ENCODE results near the gene THADA.

THADA gene

GRCh38 chr2:43458014-43458628 lies 137.7 kb downstream of the THADA start:
- no peaks in the 10 kb centered on the region for H3K4me1 ChIP-seq (ENCODE audit: control insufficient read depth, low read length)
- H4K20me1 ChIP-seq (ENCODE audit: control insufficient read depth, insufficient read depth, low read depth, low read length) = no peaks in the 10 kb centered on the region
- no peaks in the 10 kb centered on the region for H3K27me3 ChIP-seq (ENCODE audit: control insufficient read depth, low read length)
- no peaks in the 10 kb centered on the region for H3F3A ChIP-seq (ENCODE audit: control insufficient read depth, insufficient read depth)
- no peak overlapping the region for H3K4me3 ChIP-seq (ENCODE audit: low read length)
- H3K79me2 ChIP-seq (ENCODE audit: control insufficient read depth, low read length) = no peaks in the 10 kb centered on the region
- no peaks in the 10 kb centered on the region for H3K9me2 ChIP-seq (replicated peaks; ENCODE audit: control insufficient read depth, low read length)
- peaks cover 1% of the 10 kb centered on the region; the same call in 1 of the 2 replicates for H3K36me3 ChIP-seq (ENCODE audit: control insufficient read depth, low read length)
- no peaks in the 10 kb centered on the region for H3K9me3 ChIP-seq (ENCODE audit: control insufficient read depth, insufficient read depth, low read length)
- no peak overlapping the region for H3K4me2 ChIP-seq (ENCODE audit: low read length)
- no peak for TF ChIP-seq CTCF (IDR thresholded peaks at IDR 0.05; ENCODE audit: low read depth, low read length, poor library complexity, severe bottlenecking)
- TF ChIP-seq EZH2phosphoT487 (IDR thresholded peaks at IDR 0.05; ENCODE audit: borderline replicate concordance, low read length) = no peak
- no peak overlapping the region for H3K27ac ChIP-seq (ENCODE audit: low read depth, low read length)

- Histone ChIP-seq H3K79me2 (ENCODE audit: control insufficient read depth, low read length) (no peaks in the 10 kb centered on the region), H3K4me2 (ENCODE audit: low read length) (no peak overlapping the region), H3F3A (ENCODE audit: control insufficient read depth, insufficient read depth) (no peaks in the 10 kb centered on the region), H3K4me1 (ENCODE audit: control insufficient read depth, low read length) (no peaks in the 10 kb centered on the region), H3K4me3 (ENCODE audit: low read length) (no peak overlapping the region), H3K9me3 (ENCODE audit: control insufficient read depth, insufficient read depth, low read length) (no peaks in the 10 kb centered on the region), H3K36me3 (ENCODE audit: control insufficient read depth, low read length) (peaks cover 3% of the 10 kb centered on the region; the same call in 1 of the 2 replicates), H3K27ac (ENCODE audit: low read depth, low read length) (no peak overlapping the region), H3K27me3 (ENCODE audit: control insufficient read depth, low read length) (no peaks in the 10 kb centered on the region), H3K9me2 (replicated peaks; ENCODE audit: control insufficient read depth, low read length) (no peaks in the 10 kb centered on the region), H4K20me1 (ENCODE audit: control insufficient read depth, insufficient read depth, low read depth, low read length) (no peaks in the 10 kb centered on the region)
- no peak for TF ChIP-seq EZH2phosphoT487 (IDR thresholded peaks at IDR 0.05; ENCODE audit: borderline replicate concordance, low read length)
- no peak for TF ChIP-seq CTCF (IDR thresholded peaks at IDR 0.05; ENCODE audit: low read depth, low read length, poor library complexity, severe bottlenecking)
These were observed 139.9 kb downstream of the THADA start for GRCh38 chr2:43455731-43456642.

- no peak overlapping the region for H3K4me2 ChIP-seq (ENCODE audit: low read length)
These were observed 140.5 kb downstream of the THADA start for GRCh38 chr2:43455296-43455695.

More at GRCh38 chr2:43455296-43455695, 140.5 kb downstream of the THADA start:
- Histone ChIP-seq H3K79me2 (ENCODE audit: control insufficient read depth, low read length) (no peaks in the 10 kb centered on the region), H3K9me3 (ENCODE audit: control insufficient read depth, insufficient read depth, low read length) (no peaks in the 10 kb centered on the region), H3K27ac (ENCODE audit: low read depth, low read length) (no peak overlapping the region), H3K4me3 (ENCODE audit: low read length) (no peak overlapping the region), H3F3A (ENCODE audit: control insufficient read depth, insufficient read depth) (no peaks in the 10 kb centered on the region), H3K4me1 (ENCODE audit: control insufficient read depth, low read length) (no peaks in the 10 kb centered on the region), H3K27me3 (ENCODE audit: control insufficient read depth, low read length) (no peaks in the 10 kb centered on the region), H3K36me3 (ENCODE audit: control insufficient read depth, low read length) (peaks cover 3% of the 10 kb centered on the region; the same call in 1 of the 2 replicates), H3K9me2 (replicated peaks; ENCODE audit: control insufficient read depth, low read length) (no peaks in the 10 kb centered on the region), H4K20me1 (ENCODE audit: control insufficient read depth, insufficient read depth, low read depth, low read length) (no peaks in the 10 kb centered on the region)
- no peak for TF ChIP-seq CTCF (IDR thresholded peaks at IDR 0.05; ENCODE audit: low read depth, low read length, poor library complexity, severe bottlenecking)
- no peak for TF ChIP-seq EZH2phosphoT487 (IDR thresholded peaks at IDR 0.05; ENCODE audit: borderline replicate concordance, low read length)

Data from DOHH2 (cell line).